Smooth muscle cell (in vitro differentiated cells): Measurements from ENCODE around the gene CFTR. TPM values are rescaled to one million over a fixed set of nuclear protein-coding genes. Genes with fewer than 3 reads are reported as not detected.

Experiments
- DNase-seq: peaks from one replicate; lab custom pipeline; 2025; ENCODE audit not compliant: unreplicated experiment; lab: John Stamatoyannopoulos, UW
- H2AFZ ChIP-seq: fragments of 200-600 bp; sonication (generic); 2 replicates; pipeline ENCODE4 v1.6.0; 2016; ENCODE audit warnings: antibody characterized with exemption, low read depth, mild to moderate bottlenecking
- H3F3A ChIP-seq: fragments of 200-600 bp; sonication (generic); 2 replicates; pipeline ENCODE4 v1.6.0; 2017; ENCODE audit warnings: antibody characterized with exemption, low read depth
- H3K27ac ChIP-seq: fragments of 200-600 bp; sonication (generic); 2 replicates; pipeline ENCODE4 v1.5.1; 2016; ENCODE audit warnings: low read depth, mild to moderate bottlenecking
- H3K27me3 ChIP-seq: fragments of 200-600 bp; sonication (generic); 2 replicates; pipeline ENCODE4 v1.6.1; 2016; ENCODE audit warnings: low read depth, mild to moderate bottlenecking
- H3K36me3 ChIP-seq: fragments of 200-600 bp; sonication (generic); 2 replicates; pipeline ENCODE4 v1.5.1; 2016; ENCODE audit warnings: low read depth
- H3K4me1 ChIP-seq: fragments of 200-600 bp; sonication (generic); 2 replicates; pipeline ENCODE4 v1.5.1; 2016; ENCODE audit warnings: low read depth
- H3K4me2 ChIP-seq: fragments of 200-600 bp; sonication (generic); 2 replicates; pipeline ENCODE4 v1.6.0; 2016; ENCODE audit warnings: mild to moderate bottlenecking
- H3K4me3 ChIP-seq: fragments of 200-600 bp; sonication (generic); 2 replicates; pipeline ENCODE4 v1.5.1; 2016; ENCODE audit warnings: mild to moderate bottlenecking
- H3K79me2 ChIP-seq: fragments of 200-600 bp; sonication (generic); 2 replicates; pipeline ENCODE4 v1.6.0; 2016; ENCODE audit warnings: low read depth, mild to moderate bottlenecking
- H3K9ac ChIP-seq: fragments of 200-600 bp; sonication (generic); 2 replicates; pipeline ENCODE4 v1.6.0; 2016; ENCODE audit warnings: low read depth
- H3K9me3 ChIP-seq: fragments of 200-600 bp; sonication (generic); replicated peaks from 2 replicates; pipeline ENCODE4 v1.5.1; 2016; ENCODE audit warnings: low read depth
- H4K20me1 ChIP-seq: fragments of 200-600 bp; sonication (generic); 2 replicates; pipeline ENCODE4 v1.6.0; 2016; ENCODE audit warnings: low read depth
- WGBS: methylation state at CpG from one replicate; pipeline ENCODE4 v1.1.7; 2016; ENCODE audit warnings: low lambda C conversion rate; 5-methylcytosine and 5-hydroxymethylcytosine counted together
- polyA plus RNA-seq: library from polyadenylated mRNA; unstranded; fragments of >200 nt; fragmentation: Nextera tagmentation; extraction: Ambion mirVana; gene quantifications from 2 replicates; pipeline ENCODE4 v1.2.1, GENCODE V29; 2016
- total RNA-seq: library from RNA; depleted of rRNA; stranded (reverse); fragments of >200 nt; gene quantifications from 2 replicates; pipeline ENCODE4 v1.2.3, GENCODE V29; 2014
- TF ChIP-seq, protein P1 (sequence below): fragments of 200-600 bp; sonication (generic); IDR thresholded peaks from 2 replicates; pipeline ENCODE4 v1.5.1; 2017; ENCODE audit warnings: borderline replicate concordance, mild to moderate bottlenecking, antibody characterized with exemption; ENCODE audit not compliant: insufficient read depth, poor library complexity, severe bottlenecking

The CFTR gene
- total and polyA plus RNA-seq, 2 experiments from 2014 or later, result 0.53 to 1.6 TPM

GRCh38 chr7:117692338-117692737, 212.5 kb downstream of the CFTR start:
- TF ChIP-seq, protein P1, sequence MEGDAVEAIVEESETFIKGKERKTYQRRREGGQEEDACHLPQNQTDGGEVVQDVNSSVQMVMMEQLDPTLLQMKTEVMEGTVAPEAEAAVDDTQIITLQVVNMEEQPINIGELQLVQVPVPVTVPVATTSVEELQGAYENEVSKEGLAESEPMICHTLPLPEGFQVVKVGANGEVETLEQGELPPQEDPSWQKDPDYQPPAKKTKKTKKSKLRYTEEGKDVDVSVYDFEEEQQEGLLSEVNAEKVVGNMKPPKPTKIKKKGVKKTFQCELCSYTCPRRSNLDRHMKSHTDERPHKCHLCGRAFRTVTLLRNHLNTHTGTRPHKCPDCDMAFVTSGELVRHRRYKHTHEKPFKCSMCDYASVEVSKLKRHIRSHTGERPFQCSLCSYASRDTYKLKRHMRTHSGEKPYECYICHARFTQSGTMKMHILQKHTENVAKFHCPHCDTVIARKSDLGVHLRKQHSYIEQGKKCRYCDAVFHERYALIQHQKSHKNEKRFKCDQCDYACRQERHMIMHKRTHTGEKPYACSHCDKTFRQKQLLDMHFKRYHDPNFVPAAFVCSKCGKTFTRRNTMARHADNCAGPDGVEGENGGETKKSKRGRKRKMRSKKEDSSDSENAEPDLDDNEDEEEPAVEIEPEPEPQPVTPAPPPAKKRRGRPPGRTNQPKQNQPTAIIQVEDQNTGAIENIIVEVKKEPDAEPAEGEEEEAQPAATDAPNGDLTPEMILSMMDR, result no peak
- Histone ChIP-seq H3K4me2 (no peak overlapping the region), H4K20me1 (no peaks in the 10 kb centered on the region), H3K27ac (no peak overlapping the region), H3K36me3 (no peaks in the 10 kb centered on the region), H2AFZ (no peak overlapping the region), H3K27me3 (no peaks in the 10 kb centered on the region), H3K9ac (no peak overlapping the region), H3K4me1 (no peaks in the 10 kb centered on the region), H3K4me3 (no peak overlapping the region), H3K9me3 (no peaks in the 10 kb centered on the region), H3K79me2 (no peaks in the 10 kb centered on the region), H3F3A (no peaks in the 10 kb centered on the region)
- 97% methylated on average over 7 of the region's 7 CpGs for WGBS
- no peak for DNase-seq

- no peaks in the 10 kb centered on the region for H3K27me3 ChIP-seq
- H3K4me2 ChIP-seq, result no peak overlapping the region
- DNase-seq, result no peak
- H3K9ac ChIP-seq, result no peak overlapping the region
- TF ChIP-seq, protein P1, result no peak
- no peaks in the 10 kb centered on the region for H3K79me2 ChIP-seq
- H3K27ac ChIP-seq, result no peak overlapping the region
- no peaks in the 10 kb centered on the region for H3F3A ChIP-seq
- 81% methylated on average over 2 of the region's 2 CpGs for WGBS
- H3K36me3 ChIP-seq, result no peaks in the 10 kb centered on the region
- H3K4me3 ChIP-seq, result no peak overlapping the region
- H3K9me3 ChIP-seq, result no peaks in the 10 kb centered on the region
- no peak overlapping the region for H2AFZ ChIP-seq
- H3K4me1 ChIP-seq, result no peaks in the 10 kb centered on the region
- H4K20me1 ChIP-seq, result no peaks in the 10 kb centered on the region
Measured at GRCh38 chr7:117698018-117698417, 218.2 kb downstream of the CFTR start.

GRCh38 chr7:117704063-117704462, 224.2 kb downstream of the CFTR start:
- no peak overlapping the region for H2AFZ ChIP-seq
- WGBS, result 85% methylated on average over 3 of the region's 3 CpGs
- no peaks in the 10 kb centered on the region for H3K79me2 ChIP-seq
- H3K4me1 ChIP-seq, result no peaks in the 10 kb centered on the region
- H3F3A ChIP-seq, result no peaks in the 10 kb centered on the region
- no peaks in the 10 kb centered on the region for H4K20me1 ChIP-seq
- DNase-seq, result no peak
- no peak overlapping the region for H3K9ac ChIP-seq
- H3K27me3 ChIP-seq, result no peaks in the 10 kb centered on the region
- no peak overlapping the region for H3K4me2 ChIP-seq
- no peaks in the 10 kb centered on the region for H3K9me3 ChIP-seq
- H3K27ac ChIP-seq, result no peak overlapping the region
- no peaks in the 10 kb centered on the region for H3K36me3 ChIP-seq
- H3K4me3 ChIP-seq, result no peak overlapping the region
- TF ChIP-seq, protein P1, result no peak

DNA sequence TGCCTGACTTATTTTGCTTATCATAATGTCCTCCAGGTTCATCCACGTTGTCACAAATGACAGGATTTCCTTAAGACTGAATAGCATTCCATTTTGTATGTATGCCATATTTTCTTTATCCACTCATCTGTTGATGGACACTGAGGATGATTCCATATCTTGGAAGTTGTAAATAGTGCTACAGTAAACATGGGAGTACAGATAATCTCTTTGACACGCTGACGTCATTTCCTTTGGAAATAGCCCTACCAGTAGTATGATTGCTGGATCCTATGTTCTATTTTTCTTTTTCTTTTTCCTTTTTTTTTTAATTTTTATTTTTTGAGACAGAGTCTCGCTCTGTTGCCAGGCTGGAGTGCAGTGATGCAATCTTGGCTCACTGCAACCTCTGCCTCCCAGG, 225.8 kb downstream of the CFTR start:
- 92% methylated on average over 4 of the region's 4 CpGs for WGBS
- Histone ChIP-seq H2AFZ (no peak overlapping the region), H3K4me2 (no peak overlapping the region), H3K79me2 (no peaks in the 10 kb centered on the region), H3K4me1 (no peaks in the 10 kb centered on the region), H3K9ac (no peak overlapping the region), H4K20me1 (no peaks in the 10 kb centered on the region), H3F3A (no peaks in the 10 kb centered on the region), H3K27me3 (no peaks in the 10 kb centered on the region), H3K4me3 (no peak overlapping the region), H3K9me3 (no peaks in the 10 kb centered on the region), H3K27ac (no peak overlapping the region), H3K36me3 (no peaks in the 10 kb centered on the region)
- DNase-seq, result no peak
- TF ChIP-seq, protein P1, result no peak
